G401 (cell line): ENCODE measurements around the gene ZNF614. TPM values are rescaled to one million over a fixed set of nuclear protein-coding genes. Genes with fewer than 3 reads are reported as not detected.
"Not testable (repeated sequence)": the region's sequence is repeated elsewhere in the genome, so short reads cannot be mapped to it uniquely, and the experiment has no call there.

Source experiments
- DNase-seq: peaks from one replicate; pipeline ENCODE4 v3.0.0-alpha.2; 2015; ENCODE audit warnings: low spot score
- in situ Hi-C: cut with HindIII; loops from 2 replicates; pipeline ENCODE4 v1.10.0; 2016; ENCODE audit warnings: low sequenced_read_pairs, mixed read lengths
- total RNA-seq: library from RNA; depleted of rRNA; stranded (reverse); fragments of >200 nt; shearing (Covaris generic); gene quantifications from 2 replicates; pipeline ENCODE4 v1.2.3, GENCODE V29; 2014; rRNA removed

The ZNF614 gene
- 7.3 and 20.3 TPM in 2 replicates for total RNA-seq

DNA sequence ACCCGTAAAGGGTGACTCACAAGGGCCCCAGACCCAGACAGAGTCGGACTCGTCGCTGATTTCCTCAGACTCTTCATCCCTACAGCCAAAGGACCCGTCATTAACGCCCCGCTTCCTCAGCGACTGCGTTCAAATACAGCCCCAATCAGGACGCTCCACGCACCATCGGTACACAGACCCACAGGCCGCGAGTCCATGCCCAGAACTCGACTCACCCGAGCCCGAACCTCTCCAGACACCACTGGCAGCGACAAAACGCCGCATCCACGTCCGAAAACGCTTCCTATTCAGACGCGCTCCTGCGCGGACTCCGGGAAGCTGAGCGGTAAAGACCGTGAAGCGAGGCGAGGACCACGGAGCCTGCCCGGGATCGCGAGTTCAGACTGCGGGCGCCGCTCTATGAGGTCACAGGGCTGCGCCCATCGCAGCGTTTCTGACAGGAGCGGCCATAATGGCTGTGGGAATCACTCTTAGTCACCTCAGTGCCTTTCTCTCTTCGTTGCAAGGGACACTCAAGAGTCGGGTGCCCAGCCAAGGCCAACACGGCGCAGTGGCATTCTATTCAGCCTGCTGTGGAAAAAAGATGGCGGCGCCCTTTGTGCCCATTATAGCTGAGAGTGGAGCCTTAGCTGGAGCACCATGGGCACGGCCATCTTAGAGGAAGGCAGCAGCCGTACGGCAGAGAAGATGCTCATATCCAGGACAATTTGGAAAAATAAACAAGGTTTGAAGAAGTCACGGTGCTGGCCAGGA, at the start of gene ZNF614:
Gene ZNF614, minus strand, starts transcription at position 353 of the 753 bp plus-strand sequence. CDS start 2,634 bp downstream, outside the sequence.
- in situ Hi-C loops, result no loop called here
- DNase-seq, result peak; percentile 94

DNA sequence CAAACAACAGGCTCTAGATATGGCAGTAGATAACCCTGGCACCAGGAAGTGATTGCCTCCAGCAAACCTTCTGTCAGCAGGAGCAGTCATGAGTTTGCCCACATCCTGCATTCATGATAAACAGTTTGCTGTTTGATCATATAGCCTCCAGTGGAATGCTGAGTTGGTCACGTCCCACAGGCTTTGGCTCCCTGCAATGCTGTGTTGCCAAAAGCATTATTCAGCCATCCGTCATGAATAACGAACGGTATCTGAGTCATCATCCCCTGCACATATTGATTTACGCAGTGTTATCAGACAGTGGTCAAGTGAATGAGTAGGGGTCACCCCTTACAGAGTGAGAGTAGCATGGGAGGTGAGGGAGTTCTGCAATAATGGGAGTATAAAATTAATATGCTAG, 42.3 kb upstream of the ZNF614 start:
- no peak for DNase-seq
- in situ Hi-C loops, result no loop called here

DNA sequence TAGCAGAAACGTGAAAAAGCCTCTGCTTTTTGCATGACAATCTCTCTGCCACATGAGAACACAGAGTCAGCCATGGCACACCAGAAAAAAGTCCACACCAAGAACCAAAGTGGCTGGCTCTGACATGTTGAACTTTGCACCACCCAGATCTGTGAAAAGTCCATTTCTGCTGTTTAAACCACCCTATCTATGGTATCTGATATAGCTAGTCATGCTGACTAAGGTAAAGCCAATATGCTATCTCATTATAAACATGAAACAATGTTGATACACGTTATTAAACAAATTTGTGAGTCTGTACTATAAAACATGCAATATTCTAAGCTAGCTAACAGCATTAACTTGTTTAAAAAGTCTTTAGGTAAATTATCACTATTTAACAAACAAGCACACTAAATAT, 41.5 kb upstream of the ZNF614 start:
- no peak for DNase-seq
- in situ Hi-C loops, result no loop called here

DNA sequence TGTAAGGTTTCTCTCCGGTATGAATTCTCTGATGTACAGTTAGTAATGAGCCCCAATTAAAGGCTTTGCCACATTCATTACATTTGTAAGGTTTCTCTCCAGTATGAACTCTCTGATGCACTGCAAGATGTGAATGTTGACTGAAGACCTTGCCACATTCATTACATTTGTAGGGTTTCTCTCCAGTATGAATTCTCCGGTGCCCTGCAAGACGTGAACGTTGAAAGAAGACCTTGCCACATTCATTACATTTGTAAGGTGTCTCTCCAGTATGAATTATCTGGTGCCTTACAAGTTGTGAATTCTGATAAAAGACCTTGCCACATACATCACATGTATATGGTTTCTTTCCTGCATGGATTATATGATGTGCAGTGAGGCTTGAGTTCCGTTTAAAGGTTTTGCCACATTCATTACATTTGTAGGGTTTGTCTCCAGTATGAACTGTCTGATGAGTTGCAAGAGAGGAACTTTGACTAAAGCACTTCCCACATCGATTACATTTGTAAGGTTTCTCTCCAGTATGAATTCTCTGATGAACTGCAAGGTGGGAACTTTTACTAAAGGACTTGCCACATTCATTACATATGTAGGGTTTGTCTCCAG, 38.2 kb upstream of the ZNF614 start:
- in situ Hi-C loops, result no loop called here
- DNase-seq, result no peak

DNA sequence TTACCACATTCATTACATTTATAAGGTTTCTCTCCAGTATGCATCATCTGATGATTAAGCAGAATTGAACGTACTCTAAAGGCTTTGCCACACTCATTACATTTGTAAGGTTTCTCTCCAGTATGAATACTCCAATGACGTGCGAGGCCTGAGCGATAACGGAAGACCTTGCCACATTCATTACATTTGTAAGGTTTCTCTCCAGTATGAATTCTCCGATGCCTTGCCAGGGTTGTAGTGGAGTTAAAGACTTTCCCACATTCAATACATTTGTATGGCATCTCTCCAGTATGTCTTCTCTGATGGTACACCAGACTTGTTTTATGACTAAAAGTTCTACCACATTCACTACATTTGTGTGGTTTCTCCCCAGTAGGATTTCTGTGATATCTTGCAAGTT, 37.2 kb upstream of the ZNF614 start:
- no peak for DNase-seq
- in situ Hi-C loops, result no loop called here

DNA sequence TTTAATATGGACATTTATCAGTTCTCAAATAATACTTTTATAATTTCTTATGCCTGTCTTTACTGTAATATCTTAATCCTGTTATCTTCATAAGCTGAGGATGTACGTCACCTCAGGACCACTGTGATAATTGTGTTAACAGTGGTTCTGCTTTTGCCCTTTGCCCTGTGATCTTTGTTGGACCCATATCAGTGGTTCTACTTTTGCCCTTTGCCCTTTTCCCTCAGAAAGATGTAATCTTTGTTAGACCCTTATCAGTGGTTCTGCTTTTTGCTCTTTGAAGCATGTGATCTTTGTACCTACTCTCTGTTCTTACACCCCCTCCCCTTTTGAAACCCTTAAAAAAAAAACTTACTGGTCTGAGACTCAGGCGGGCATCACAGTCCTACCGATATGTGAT, 28.3 kb upstream of the ZNF614 start:
- in situ Hi-C loops, DNase-seq: not testable (repeated sequence)

DNA sequence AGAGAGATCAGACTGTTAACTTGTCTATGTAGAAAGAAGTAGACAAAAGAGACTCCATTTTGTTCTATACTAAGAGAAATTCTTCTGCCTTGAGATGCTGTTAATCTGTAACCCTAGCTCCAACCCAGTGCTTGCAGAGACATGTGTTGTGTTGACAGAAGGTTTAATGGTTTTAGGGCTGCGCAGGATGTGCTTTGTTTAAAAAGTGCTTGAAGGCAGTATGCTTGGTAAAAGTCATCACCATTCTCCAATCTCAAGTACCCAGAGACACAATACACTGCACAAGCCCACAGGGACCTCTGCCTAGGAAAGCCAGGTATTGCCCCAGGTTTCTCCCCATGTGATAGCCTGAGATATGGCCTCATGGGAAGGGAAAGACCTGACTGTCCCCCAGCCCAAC, 23.6 kb upstream of the ZNF614 start:
- in situ Hi-C loops, DNase-seq: not testable (repeated sequence)

DNA sequence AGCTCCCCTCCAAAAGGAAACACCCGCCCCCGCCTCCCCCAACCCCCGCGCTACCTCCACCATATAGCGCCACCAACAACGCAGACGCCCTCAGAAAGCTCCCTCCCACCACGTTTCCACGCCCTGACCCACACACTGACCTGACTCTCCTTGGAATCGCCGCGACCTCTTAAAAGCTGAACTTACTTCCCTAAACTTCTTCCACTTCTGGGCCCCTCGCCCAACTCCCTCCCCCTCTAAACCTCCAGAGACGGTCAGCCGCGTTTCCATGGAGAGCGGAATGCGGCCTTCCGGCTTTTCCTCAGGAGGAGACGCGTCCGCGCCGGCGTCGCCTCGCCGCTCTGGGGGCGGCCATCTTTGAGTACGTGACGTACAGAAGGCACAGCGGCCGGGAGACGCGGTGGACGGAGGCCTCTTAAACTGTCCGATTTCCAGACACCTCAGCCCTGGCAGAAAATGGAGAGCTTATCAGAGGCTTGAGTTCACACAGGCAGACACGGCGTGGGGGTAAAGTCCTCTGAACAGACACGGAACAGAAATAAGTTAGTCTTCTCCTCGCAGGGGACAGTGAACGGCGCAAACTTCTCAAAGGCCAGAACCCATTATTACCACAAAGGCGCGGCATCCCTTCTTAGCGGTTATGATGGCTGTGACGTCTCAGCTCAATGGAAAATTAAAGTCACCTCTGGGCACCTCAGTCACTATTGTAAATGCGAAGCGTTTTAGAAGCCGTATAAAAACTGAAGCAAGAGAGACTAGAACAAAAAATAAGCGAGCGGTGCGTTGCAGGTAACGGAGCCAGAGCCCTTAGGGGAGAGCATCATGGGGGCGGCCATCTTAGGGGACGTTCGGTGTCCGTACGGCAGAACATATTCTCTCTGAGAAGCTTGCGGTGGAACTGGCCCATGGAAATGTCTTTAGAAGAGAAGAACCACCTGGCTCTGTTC, 20.6 kb upstream of the ZNF614 start, which contains the start of gene ZNF432:
Gene ZNF432, minus strand, starts transcription at position 284 of the 947 bp plus-strand sequence. CDS start 1,970 bp downstream, outside the sequence.
- in situ Hi-C loops, result no loop called here

DNA sequence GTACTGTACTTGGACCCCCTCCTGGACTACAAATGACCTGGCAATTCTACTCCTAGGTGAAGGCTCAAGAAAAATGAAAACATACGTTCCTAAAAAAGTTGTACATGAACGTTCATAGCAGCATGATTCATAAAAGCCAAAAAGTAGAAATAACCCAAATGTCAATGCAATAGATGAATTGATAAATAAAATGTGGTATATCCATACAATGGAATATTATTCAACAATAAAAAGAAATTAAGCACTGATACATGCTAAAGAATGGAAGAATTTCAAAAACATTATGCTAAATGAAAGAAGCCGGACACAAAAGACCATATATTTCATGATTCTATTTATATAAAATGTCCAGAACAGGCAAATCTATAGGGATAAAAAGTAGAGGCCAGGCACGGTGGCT, 11.0 kb upstream of the ZNF614 start:
- no peak for DNase-seq
- in situ Hi-C loops, result no loop called here

More for the DNA sequence above, 20.6 kb upstream of the ZNF614 start, which contains the start of gene ZNF432:
- peak; percentile 93 for DNase-seq

DNA sequence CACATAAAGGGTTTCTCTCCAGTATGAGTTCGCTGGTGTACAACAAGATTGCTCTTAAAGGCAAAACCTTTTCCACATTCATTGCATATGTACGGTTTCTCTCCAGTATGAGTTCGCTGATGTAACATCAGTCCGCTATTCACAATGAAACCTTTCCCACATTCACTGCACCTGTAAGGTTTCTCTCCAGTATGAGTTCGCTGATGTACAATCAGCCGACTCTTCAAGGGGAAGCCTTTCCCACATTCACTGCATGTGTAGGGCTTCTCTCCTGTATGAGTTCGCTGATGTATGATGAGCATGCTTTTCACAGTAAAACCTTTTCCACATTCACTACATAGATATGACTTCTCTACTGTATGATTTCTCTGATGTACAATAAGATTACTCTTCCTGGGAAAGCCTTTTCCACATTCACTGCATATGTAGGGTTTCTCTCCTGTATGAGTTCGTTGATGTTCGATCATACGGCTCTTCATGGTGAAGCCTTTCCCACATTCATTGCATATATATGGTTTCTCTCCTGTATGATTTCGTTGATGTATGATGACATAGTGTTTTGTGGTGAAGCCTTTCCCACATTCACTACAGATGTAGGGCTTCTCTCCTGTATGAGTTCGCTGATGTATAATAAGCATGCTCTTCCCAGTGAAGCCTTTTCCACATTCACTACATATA, 6.0 kb upstream of the ZNF614 start:
- no peak for DNase-seq
- in situ Hi-C loops, result no loop called here

DNA sequence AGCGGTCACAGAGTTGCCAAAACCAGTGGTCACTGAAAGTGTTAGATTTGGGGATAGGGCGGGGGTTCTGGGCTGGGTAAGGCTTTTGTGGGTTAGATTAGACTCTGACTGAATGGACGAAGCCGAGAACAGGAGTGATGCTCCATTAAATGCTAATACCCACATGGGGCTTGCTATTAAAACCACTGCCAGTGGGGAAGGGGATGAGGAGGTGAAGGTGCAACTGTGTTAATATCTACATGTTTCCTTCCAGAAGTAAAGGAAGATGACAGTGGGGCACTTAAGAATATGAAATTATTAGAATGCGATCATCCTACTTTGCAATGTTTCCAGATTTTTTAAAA, 573 bp upstream of the ZNF614 start:
- DNase-seq, result no peak
- in situ Hi-C loops, result no loop called here

DNA sequence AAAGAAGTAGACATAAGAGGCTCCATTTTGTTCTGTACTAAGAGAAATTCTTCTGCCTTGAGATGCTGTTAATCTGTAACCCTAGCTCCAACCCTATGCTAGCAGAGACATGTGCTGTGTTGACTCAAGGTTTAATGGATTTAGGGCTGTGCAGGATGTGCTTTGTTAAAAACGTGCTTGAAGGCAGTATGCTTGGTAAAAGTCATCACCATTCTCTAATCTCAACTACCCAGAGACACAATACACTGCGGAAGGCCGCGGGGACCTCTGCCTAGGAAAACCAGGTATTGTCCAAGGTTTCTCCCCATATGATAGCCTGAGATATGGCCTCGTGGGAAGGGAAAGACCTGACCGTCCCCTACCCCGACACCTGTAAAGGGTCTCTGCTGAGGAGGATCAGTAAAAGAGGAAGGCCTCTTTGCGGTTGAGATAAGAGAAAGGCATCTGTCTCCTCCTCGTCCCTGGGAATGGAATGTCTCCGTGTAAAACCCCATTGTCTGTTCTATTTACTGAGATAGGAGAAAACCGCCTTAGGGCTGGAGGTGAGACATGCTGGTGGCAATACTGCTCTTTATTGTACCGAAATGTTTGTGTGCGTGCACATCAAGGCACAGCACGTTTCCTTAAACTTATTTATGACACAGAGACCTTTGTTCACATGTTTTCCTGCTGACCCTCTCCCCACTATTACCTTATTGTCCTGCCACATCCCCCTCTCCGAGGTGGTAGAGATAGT, 1.8 kb downstream of the ZNF614 start:
- in situ Hi-C loops, DNase-seq: not testable (repeated sequence)

DNA sequence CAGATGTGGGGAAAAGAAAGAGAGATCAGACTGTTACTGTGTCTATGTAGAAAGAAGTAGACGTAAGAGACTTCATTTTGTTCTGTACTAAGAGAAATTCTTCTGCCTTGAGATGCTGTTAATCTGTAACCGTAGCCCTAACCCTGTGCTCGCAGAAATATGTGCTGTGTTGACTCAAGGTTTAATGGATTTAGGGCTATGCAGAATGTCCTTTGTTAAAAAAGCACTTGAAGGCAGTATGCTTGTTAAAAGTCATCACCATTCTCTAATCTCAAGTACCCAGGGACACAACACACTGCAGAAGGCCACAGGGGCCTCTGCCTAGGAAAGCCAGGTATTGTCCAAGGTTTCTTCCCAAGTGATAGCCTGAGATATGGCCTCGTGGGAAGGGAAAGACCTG, 3.7 kb downstream of the ZNF614 start:
- DNase-seq, in situ Hi-C loops: not testable (repeated sequence)

DNA sequence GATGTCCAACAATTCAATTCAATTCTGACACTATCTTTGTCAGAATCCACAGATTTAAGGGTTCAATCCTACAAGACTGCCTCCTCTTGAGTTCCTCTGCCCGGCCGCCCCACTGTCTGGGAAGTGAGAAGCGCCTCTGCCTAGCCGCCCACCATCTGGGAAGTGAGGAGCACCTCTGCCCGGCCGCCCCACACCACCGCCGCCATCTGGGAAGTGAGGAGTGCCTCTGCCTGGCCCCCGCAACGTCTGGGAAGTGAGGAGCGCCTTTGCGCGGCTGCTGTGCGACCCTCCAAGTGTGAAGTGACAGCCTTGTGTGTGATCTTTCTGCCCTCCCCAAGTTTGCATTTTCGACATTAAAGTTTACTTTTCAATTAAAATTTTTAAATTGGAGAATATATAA, 6.0 kb downstream of the ZNF614 start:
- in situ Hi-C loops, result no loop called here
- DNase-seq, result no peak

DNA sequence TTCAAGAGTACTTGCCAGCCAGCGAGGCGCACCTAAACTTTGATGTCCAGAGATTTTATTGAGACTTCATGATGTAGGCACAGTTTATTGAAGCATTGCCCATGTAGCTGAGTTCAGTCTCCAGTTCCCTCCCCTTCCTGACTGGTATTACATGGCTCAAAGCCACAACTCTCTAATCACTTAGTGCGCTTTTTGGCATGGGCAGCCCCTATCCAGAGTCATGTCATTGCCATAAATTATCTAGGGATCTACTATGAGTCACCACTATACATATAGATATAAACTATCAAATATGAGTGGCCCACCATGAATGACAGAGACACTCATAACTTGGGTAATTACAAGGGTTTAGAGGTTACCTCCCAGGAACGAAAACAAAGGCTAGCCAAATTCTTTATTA, 7.7 kb downstream of the ZNF614 start:
- no peak for DNase-seq
- in situ Hi-C loops, result no loop called here

DNA sequence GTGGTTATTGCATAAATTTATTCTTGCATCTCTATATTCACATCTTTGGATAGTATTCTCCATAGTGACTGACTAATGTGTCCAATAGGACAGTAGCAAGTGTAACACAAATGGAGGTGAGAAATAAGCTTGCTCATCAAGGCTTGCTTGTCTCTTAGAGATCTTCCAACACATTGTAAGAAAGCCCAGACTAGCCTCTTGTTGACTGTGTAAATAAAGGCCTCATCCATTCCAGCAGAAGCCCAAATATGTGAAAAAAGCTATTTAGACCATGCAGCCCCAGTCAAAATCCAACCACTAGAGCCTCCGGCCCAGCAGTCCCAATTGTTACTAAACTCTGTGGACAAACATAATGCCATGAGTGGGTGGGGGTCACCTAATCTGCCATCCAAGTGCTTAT, 17.5 kb downstream of the ZNF614 start:
- in situ Hi-C loops, result no loop called here
- no peak for DNase-seq

DNA sequence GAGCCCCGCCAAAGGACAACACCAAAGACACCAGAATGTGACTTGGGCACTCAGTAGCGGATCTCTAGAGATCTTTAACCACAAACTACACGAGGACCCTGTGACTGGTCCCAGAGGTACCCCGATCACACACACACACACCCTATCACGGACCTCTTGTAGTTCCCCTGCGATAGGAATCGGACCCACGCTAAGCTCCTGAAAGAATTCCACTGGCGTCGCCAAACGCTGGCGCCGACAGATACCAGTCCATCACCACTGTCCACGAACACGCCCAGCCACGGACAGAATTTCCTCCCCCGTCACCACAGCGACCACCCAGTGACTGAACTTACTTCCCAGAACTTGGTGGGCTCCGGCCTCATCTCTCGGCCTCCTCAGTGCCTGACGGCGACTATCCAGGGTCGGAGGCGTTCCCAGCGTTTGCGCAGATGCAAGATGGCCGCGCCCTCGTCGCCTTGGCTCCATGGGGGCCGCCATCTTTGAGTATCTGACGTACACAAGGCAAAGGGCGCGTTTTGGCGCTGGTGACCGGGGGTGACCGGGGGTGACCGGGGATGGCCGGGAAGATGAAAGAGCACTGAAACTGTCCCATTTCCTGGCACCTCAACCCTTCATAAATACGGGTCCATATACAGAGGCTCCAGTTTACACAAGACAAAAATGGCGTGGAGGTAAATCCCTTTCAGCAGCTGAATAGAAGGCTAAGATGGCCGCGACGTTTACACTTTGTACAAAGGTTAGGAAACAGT, 20.2 kb downstream of the ZNF614 start, which contains the start of gene ZNF615:
Gene ZNF615, minus strand, starts transcription at position 406 of the 752 bp plus-strand sequence. CDS start 4,500 bp downstream, outside the sequence.
- in situ Hi-C loops, result no loop called here
- peak; percentile 93 for DNase-seq

DNA sequence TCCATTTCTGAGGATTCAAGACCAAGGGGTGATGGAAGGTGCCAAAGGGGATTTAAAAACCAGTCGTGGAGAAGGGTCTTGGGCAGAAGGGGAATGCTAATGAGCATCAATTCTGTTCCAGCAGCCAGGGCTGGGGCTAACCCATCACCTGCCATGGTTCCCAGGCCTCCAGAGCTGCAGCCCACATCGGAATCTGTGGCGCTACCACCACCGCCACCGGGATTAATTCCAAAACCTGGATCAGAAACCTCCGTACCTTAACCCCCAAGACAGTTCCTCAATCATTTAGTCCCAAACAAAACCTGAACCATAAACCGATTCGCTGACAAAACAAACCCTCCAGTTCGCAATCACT, 20.8 kb downstream of the ZNF614 start:
- DNase-seq, result peak; percentile 30
- in situ Hi-C loops, result no loop called here
